PC-3 (cell line): ENCODE results near the gene NALCN. TPM values are rescaled to one million over a fixed set of nuclear protein-coding genes. Genes with fewer than 3 reads are reported as not detected.

Experiments
- ATAC-seq: fragments of 200-7000 bp; cut with Tn5 transposase; 2 replicates; pipeline ENCODE4 v1.9.1; 2020; ENCODE audit warnings: mild to moderate bottlenecking, moderate library complexity
- BruUV-seq: library from RNA; stranded (reverse); fragments of 400-500 nt; replicated peaks from 2 replicates; lab custom pipeline; 2021; lab: Mats Ljungman, UMichigan
- CTCF ChIA-PET: fragments of 300-600 bp; sonication (Branson Sonifier 250); formaldehyde crosslinking; loops from one replicate; lab custom pipeline; 2022; ENCODE audit warnings: antibody characterized with exemption; lab: Charles Lee
- POLR2A ChIA-PET: fragments of 300-600 bp; sonication (Branson Sonifier 250); formaldehyde crosslinking; loops from one replicate; lab custom pipeline; 2022; ENCODE audit warnings: antibody characterized with exemption; ENCODE audit not compliant: unreplicated experiment; lab: Charles Lee
- DNase-seq: peaks from one replicate; pipeline ENCODE4 v3.0.0-alpha.2; 2015
- H2AFZ ChIP-seq: fragments of 300-600 bp; sonication (generic); 2 replicates; pipeline ENCODE4 v1.6.0; 2016; ENCODE audit warnings: antibody characterized with exemption, low read length
- H3F3A ChIP-seq: fragments of 300-600 bp; sonication (generic); one replicate; pipeline ENCODE4 v1.6.0; 2017; ENCODE audit warnings: antibody characterized with exemption, low read length, control low read depth, mild to moderate bottlenecking; ENCODE audit not compliant: unreplicated experiment
- H3K27ac ChIP-seq: fragments of 300-600 bp; sonication (generic); 2 replicates; pipeline ENCODE4 v1.5.1; 2016; ENCODE audit warnings: mild to moderate bottlenecking, low read length
- H3K27me3 ChIP-seq: fragments of 300-600 bp; sonication (generic); 2 replicates; pipeline ENCODE4 v1.6.1; 2016; ENCODE audit warnings: low read length, mixed read lengths
- H3K36me3 ChIP-seq: fragments of 300-600 bp; sonication (generic); 2 replicates; pipeline ENCODE4 v1.6.1; 2016; ENCODE audit warnings: low read depth, mixed run types, low read length, mixed read lengths
- H3K4me1 ChIP-seq: fragments of 300-600 bp; sonication (generic); 2 replicates; pipeline ENCODE4 v1.5.1; 2016; ENCODE audit warnings: low read length; ENCODE audit not compliant: insufficient read depth
- H3K4me2 ChIP-seq: fragments of 300-600 bp; sonication (generic); 2 replicates; pipeline ENCODE4 v1.6.0; 2016; ENCODE audit warnings: low read length
- H3K4me3 ChIP-seq: fragments of 300-600 bp; sonication (generic); 2 replicates; pipeline ENCODE4 v1.5.1; 2016; ENCODE audit warnings: mild to moderate bottlenecking, low read length, mixed read lengths
- H3K79me2 ChIP-seq: fragments of 300-600 bp; sonication (generic); 2 replicates; pipeline ENCODE4 v1.6.1; 2017; ENCODE audit warnings: low read length, mixed read lengths
- H3K9ac ChIP-seq: fragments of 300-600 bp; sonication (generic); 2 replicates; pipeline ENCODE4 v1.6.0; 2016; ENCODE audit warnings: mild to moderate bottlenecking, low read length
- H3K9me2 ChIP-seq: fragments of 300-600 bp; sonication (generic); replicated peaks from 2 replicates; pipeline ENCODE4 v1.6.1; 2016; ENCODE audit warnings: mixed run types, low read length, mixed read lengths
- H3K9me3 ChIP-seq: fragments of 300-600 bp; sonication (generic); 2 replicates; pipeline ENCODE4 v1.6.1; 2016; ENCODE audit warnings: low read length, mixed read lengths
- H4K20me1 ChIP-seq: fragments of 300-600 bp; sonication (generic); 2 replicates; pipeline ENCODE4 v1.6.1; 2016; ENCODE audit warnings: low read length, mixed read lengths
- EZH2 ChIP-seq: fragments of 300-600 bp; sonication (generic); IDR thresholded peaks from one replicate; pipeline ENCODE4 v1.6.1; 2017; ENCODE audit warnings: antibody characterized with exemption, mild to moderate bottlenecking, low read length; ENCODE audit not compliant: unreplicated experiment
- EZH2phosphoT487 ChIP-seq: fragments of 300-600 bp; sonication (generic); IDR thresholded peaks from 2 replicates; pipeline ENCODE4 v1.6.1; 2018; ENCODE audit warnings: mild to moderate bottlenecking, antibody characterized with exemption, low read length, borderline replicate concordance
- intact Hi-C: fragments of 100-400 bp; cut with micrococcal nuclease; formaldehyde crosslinking; loops from 2 replicates; pipeline ENCODE4 v1.9.0; 2023
- total RNA-seq: library from RNA; depleted of rRNA; stranded (reverse); fragments of >200 nt; gene quantifications from 2 replicates; pipeline ENCODE4 v1.2.3, GENCODE V29; 2014
- TF ChIP-seq, protein P1 (sequence below): fragments of 300-600 bp; sonication (generic); conservative IDR thresholded peaks from 2 replicates; pipeline ENCODE4 v1.5.1; 2017; ENCODE audit warnings: antibody characterized with exemption, low read depth, mild to moderate bottlenecking, low read length

Gene NALCN
- total RNA-seq, 1 experiment from 2014 or later: 11.8 TPM

- intact Hi-C loops: no loop called here
- H3K9me3 ChIP-seq: no peaks in the 10 kb centered on the region
- H3K36me3 ChIP-seq: no peaks in the 10 kb centered on the region
- no peak overlapping the region for H3K9ac ChIP-seq
- no peaks in the 10 kb centered on the region for H3F3A ChIP-seq
- no peaks in the 10 kb centered on the region for H3K27me3 ChIP-seq
- no peaks in the 10 kb centered on the region for H3K9me2 ChIP-seq
- H3K27ac ChIP-seq: no peak overlapping the region
- no peaks in the 10 kb centered on the region for H3K79me2 ChIP-seq
- DNase-seq (no peak), ATAC-seq (no peak)
- H3K4me2 ChIP-seq: no peak overlapping the region
- no peaks in the 10 kb centered on the region for H3K4me1 ChIP-seq
- H2AFZ ChIP-seq: no peak overlapping the region
- no peaks in the 10 kb centered on the region for H4K20me1 ChIP-seq
- no peak for TF ChIP-seq EZH2phosphoT487
- TF ChIP-seq, protein P1, sequence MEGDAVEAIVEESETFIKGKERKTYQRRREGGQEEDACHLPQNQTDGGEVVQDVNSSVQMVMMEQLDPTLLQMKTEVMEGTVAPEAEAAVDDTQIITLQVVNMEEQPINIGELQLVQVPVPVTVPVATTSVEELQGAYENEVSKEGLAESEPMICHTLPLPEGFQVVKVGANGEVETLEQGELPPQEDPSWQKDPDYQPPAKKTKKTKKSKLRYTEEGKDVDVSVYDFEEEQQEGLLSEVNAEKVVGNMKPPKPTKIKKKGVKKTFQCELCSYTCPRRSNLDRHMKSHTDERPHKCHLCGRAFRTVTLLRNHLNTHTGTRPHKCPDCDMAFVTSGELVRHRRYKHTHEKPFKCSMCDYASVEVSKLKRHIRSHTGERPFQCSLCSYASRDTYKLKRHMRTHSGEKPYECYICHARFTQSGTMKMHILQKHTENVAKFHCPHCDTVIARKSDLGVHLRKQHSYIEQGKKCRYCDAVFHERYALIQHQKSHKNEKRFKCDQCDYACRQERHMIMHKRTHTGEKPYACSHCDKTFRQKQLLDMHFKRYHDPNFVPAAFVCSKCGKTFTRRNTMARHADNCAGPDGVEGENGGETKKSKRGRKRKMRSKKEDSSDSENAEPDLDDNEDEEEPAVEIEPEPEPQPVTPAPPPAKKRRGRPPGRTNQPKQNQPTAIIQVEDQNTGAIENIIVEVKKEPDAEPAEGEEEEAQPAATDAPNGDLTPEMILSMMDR: no peak
- no peak for TF ChIP-seq EZH2
- BruUV-seq: no TSS peak
- CTCF ChIA-PET: no interaction called here
- H3K4me3 ChIP-seq: no peak overlapping the region
- POLR2A ChIA-PET: no interaction called here
Observed at GRCh38 chr13:101190337-101190736, 226.0 kb downstream of the NALCN start.

DNA sequence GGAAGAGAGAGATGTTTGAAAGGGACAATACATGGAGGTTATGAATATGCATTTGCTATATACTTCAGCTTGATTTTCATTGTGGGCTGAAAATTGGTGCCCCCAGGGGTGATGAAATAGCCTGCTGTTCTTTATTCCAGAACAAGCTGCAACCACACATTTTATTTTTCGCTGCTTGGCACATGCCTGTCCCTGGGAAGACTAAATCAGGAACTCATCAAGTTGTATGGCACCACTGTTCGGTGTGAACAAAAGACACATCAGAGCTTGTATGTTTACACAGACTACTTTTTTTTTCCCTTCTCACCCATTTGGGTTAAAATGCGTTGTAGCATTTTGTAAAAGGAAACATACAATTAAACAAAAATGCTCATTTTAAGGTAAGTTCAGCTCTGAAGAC, 230.7 kb downstream of the NALCN start:
- intact Hi-C loops: no loop called here
- Histone ChIP-seq H4K20me1 (no peaks in the 10 kb centered on the region), H3K27me3 (no peaks in the 10 kb centered on the region), H3K4me3 (no peak overlapping the region), H3K79me2 (no peaks in the 10 kb centered on the region), H3K27ac (no peak overlapping the region), H3K9me2 (no peaks in the 10 kb centered on the region), H3F3A (no peaks in the 10 kb centered on the region), H3K9ac (no peak overlapping the region), H3K9me3 (no peaks in the 10 kb centered on the region), H3K4me2 (no peak overlapping the region), H3K36me3 (no peaks in the 10 kb centered on the region), H2AFZ (no peak overlapping the region), H3K4me1 (no peaks in the 10 kb centered on the region)
- no peak for ATAC-seq
- BruUV-seq: no TSS peak
- TF ChIP-seq EZH2phosphoT487 (no peak), EZH2 (no peak)
- TF ChIP-seq, protein P1: no peak
- DNase-seq: no peak
- ChIA-PET CTCF (no interaction called here), POLR2A (no interaction called here)

- ATAC-seq (no peak), DNase-seq (no peak)
- peaks cover 4% of the 10 kb centered on the region; the same call in 1 of the 2 replicates for H3K4me1 ChIP-seq
- no TSS peak for BruUV-seq
- ChIA-PET POLR2A (no interaction called here), CTCF (interaction anchor here (0.6 kb wide), 1 partner anchor 35 kb away, joined by 4 read pairs; no protein-coding TSS in a partner anchor)
- H3K27me3 ChIP-seq: no peaks in the 10 kb centered on the region
- H3K9ac ChIP-seq: no peak overlapping the region
- H3K9me3 ChIP-seq: no peaks in the 10 kb centered on the region
- no peak overlapping the region for H3K4me2 ChIP-seq
- no peak overlapping the region for H3K27ac ChIP-seq
- no peaks in the 10 kb centered on the region for H3K79me2 ChIP-seq
- intact Hi-C loops: no loop called here
- no peaks in the 10 kb centered on the region for H4K20me1 ChIP-seq
- no peaks in the 10 kb centered on the region for H3K9me2 ChIP-seq
- H2AFZ ChIP-seq: no peak overlapping the region
- H3F3A ChIP-seq: no peaks in the 10 kb centered on the region
- no peaks in the 10 kb centered on the region for H3K36me3 ChIP-seq
- no peak for TF ChIP-seq EZH2
- TF ChIP-seq, protein P1: no peak
- TF ChIP-seq EZH2phosphoT487: no peak
- no peak overlapping the region for H3K4me3 ChIP-seq
Observed at GRCh38 chr13:101181076-101181685, 235.1 kb downstream of the NALCN start.
